GM21423 (cell line): ENCODE measurements around the gene ABCF2.

Experiments used
- ATAC-seq: cut with Tn5 transposase; IDR thresholded peaks from one replicate; pipeline ENCODE4 v1.9.1; 2021; ENCODE audit warnings: mild to moderate bottlenecking, moderate library complexity; ENCODE audit not compliant: unreplicated experiment

ABCF2 gene

DNA sequence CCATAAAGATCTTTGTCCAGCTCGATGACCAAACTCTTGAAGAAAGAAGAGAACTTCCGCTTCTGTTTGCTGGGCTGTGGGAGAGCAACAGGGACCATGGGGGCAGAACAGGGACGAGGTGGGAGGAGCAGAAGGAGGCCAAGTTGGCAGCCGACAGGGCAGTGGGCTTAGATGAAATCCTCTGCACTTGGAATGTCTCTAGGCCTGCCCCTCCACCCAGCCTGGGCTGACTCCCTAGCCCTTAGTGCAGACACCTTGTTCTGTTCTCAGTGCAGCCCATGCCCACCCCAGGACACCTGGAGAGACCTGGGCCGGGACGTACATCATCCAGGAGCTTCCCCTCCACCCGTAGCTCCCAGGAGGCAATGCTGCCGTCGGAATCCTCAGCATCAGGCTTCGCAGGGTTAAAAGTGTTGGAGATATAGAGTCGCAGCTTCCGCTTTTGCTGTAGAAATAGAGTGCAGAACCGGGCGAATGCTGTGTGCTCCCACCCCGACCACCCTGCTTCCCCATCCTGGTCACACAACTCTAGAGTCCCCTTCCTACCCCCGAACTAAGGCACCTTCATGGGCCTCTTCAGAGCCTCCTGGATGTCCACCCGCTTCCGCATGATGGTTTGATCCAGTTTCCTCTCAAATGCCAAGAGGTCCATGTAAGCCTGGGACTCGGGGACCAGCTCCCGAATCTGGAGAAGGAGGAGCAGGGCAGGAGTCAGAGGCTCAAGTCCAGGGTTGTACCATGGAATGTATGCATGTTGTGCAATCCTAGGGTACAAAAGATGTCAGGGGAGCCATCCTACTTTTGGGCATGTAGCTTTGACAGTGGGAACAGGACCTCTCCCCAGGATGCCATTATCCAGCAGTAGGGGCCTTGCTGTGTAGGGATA lies 15.4 kb upstream of the ABCF2 start:
- ATAC-seq = no peak

DNA sequence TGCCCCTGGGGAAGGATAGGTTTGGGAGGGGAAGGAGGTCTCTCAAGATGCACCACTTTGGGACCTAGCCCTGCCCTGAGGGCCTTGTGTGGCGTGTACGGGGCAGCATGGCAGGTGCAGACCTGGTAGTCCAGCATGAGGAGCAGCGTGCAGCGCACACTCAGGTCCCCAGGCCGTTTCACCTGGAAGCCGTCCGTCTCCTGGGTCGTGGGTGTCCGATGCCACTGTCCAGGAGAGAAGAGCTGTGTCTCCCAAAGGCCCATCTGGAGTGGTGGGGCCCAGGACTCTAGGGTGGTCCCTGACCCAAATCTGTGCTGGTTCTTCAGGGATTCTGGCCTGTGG lies 14.7 kb upstream of the ABCF2 start:
- ATAC-seq = no peak

DNA sequence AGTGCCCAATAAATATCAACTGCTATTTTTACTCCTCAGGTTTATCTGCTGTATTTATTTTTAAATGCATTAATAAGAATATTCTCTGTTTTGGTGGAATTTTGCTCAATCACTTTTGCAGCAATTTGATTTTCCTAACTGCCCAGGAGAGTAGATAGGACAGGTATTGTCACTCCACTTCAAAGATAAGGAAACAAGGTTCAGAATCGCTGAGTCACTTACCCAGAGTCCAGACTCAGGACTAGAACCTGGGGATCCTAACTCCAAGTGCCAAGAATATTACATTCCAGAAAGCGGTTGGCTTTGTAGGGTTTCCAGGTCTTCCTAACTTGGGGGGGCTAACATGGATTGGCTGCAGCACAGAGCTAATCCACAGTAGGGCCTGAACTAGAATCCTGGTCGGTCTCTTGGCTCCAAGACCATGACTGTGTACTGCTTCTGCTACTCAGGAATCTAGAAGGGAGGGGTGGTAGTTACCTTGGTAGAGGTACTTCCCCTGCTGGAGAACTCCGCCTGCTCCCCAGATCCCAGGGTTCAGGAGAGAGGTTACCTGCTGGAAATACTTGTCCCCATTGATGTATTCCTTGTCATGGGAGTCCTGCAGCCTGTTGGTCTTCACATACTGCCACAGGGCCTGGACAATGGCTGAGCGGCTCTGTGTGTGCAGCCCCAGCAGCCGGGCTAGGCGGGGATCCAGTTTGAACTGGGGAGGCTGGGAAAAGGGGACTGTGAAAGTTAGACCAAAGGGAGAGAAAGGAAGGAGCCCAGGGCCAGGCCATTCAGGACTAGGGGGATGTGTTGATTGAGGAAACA lies 14.1 kb upstream of the ABCF2 start:
- no peak for ATAC-seq

DNA sequence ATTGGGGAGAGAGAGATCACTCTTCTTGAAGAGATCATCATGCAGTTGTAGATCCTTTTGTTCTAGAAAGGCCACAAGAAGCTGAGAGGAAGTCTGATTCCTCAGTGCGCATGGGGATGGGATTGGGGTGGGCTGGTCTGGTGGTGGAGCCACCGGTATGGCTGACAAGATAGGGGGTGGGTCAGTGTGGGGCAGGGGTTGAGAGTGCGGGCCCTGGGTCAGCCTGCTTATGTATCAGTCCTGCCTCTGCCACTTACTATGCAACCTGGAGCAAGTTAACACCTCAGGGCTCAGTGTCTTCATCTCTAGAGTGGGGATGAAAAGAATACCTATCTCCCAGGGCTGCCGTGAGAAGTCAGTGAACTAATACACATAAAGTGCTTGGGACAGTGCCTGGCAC lies 13.5 kb upstream of the ABCF2 start:
- no peak for ATAC-seq

DNA sequence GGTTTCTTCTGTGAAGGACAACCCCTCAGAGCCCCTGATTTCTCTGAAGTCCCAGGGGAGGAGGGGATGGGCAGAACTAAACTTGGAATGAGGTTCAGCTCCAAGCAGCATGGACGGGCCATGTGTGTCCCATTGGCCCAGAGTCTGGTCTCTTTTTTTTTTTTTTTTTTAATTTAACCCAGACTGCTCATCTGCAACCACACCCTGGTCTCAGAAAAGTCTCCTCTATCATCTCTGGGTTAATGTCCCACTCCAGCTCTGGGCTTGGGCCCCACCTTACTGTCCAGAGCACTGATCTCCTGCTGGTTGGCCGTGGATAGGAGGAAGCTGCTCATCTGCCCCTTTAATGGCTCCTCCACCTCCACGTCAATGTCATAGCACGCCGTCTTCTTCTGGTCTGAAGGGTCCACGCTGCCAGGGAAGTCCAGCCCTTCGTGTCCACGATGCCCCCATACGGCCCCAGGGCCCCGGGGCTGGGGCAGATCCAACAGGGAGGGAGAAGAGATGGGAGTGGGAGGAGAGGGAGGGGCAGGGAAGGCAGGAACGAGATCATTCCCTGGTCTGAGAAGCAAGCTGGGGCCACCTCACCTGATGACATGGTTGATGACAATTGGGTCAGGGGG lies 12.9 kb upstream of the ABCF2 start:
- ATAC-seq = no peak

DNA sequence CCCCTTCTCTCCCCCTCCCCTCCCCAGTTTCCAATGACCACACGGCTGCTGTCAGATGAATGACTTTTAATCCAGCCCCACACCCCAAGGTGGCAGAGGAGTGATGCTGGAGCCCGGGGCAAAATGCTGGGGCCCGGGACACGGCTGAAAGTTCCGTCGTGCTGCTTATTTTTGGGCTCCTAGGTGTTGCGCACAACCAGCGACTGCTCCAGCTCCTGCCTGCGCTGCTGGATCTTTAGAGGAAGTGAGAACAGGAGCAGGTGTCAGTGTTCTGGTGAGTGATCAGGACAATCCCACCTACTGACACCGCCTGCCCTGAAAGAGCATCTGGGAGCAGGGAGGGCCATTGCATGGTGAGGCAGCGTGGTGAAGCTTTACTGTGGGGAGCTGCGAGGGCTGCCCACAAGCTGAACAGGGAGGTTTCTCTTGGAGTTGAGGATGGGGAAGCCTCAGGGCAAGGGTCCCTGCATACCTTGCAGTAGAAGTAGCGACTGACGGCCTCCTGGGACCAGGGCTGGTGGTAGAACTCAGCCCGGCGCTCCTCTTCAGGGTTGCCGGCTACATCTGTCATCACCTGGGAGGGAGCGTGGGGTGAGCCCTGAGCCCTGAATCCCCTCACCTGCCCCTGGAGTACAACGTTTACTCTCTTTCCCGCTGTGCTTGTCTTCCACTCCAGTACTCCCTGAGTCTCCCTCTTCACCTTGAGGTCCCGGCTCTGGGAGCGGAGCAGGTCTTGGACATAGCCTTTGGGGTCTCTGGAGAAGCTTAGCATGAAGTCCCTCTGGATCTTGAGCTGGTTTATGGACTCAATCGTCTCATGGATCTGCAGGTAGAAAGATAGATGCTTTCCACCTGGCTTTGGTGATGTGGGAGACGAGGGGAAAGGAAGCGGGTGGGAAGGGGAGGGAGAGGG lies 12.2 kb upstream of the ABCF2 start:
- no peak for ATAC-seq

DNA sequence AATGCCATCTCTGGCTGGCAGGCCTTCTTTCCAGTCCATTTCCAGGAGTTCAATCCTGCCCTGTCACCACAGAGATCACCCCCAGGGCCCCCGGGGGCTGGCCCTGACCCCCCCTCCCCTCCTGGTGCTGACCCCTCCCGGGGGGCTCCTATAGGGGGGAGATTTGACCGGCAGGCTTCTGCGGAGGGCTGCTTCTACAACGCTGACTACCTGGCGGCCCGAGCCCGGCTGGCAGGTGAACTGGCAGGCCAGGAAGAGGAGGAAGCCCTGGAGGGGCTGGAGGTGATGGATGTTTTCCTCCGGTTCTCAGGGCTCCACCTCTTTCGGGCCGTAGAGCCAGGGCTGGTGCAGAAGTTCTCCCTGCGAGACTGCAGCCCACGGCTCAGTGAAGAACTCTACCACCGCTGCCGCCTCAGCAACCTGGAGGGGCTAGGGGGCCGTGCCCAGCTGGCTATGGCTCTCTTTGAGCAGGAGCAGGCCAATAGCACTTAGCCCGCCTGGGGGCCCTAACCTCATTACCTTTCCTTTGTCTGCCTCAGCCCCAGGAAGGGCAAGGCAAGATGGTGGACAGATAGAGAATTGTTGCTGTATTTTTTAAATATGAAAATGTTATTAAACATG lies 11.3 kb upstream of the ABCF2 start:
- no peak for ATAC-seq

DNA sequence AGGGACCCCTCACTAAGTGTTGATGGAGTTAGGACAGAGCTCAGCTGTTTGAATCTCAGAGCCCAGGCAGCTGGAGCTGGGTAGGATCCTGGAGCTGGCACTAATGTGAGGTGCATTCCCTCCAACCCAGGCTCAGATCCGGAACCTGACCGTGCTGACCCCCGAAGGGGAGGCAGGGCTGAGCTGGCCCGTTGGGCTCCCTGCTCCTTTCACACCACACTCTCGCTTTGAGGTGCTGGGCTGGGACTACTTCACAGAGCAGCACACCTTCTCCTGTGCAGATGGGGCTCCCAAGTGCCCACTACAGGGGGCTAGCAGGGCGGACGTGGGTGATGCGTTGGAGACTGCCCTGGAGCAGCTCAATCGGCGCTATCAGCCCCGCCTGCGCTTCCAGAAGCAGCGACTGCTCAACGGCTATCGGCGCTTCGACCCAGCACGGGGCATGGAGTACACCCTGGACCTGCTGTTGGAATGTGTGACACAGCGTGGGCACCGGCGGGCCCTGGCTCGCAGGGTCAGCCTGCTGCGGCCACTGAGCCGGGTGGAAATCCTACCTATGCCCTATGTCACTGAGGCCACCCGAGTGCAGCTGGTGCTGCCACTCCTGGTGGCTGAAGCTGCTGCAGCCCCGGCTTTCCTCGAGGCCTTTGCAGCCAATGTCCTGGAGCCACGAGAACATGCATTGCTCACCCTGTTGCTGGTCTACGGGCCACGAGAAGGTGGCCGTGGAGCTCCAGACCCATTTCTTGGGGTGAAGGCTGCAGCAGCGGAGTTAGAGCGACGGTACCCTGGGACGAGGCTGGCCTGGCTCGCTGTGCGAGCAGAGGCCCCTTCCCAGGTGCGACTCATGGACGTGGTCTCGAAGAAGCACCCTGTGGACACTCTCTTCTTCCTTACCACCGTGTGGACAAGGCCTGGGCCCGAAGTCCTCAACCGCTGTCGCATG lies 10.5 kb upstream of the ABCF2 start:
- ATAC-seq = no peak

DNA sequence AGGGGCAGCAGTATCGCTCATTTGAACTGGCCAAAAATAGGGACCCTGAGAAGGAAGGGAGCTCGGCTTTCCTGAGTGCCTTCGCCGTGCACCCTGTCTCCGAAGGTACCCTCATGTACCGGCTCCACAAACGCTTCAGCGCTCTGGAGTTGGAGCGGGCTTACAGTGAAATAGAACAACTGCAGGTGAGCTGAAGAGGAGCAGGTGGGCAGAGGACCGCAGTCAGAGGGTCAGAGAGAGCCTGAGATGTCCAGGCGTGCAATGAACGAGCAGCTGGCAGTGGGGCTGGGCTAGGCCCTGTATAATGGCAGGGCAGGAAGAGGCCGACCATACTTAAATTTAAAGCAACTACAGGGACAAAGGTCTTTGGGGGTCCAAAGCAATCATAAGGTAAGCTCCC lies 9.4 kb upstream of the ABCF2 start:
- no peak for ATAC-seq

DNA sequence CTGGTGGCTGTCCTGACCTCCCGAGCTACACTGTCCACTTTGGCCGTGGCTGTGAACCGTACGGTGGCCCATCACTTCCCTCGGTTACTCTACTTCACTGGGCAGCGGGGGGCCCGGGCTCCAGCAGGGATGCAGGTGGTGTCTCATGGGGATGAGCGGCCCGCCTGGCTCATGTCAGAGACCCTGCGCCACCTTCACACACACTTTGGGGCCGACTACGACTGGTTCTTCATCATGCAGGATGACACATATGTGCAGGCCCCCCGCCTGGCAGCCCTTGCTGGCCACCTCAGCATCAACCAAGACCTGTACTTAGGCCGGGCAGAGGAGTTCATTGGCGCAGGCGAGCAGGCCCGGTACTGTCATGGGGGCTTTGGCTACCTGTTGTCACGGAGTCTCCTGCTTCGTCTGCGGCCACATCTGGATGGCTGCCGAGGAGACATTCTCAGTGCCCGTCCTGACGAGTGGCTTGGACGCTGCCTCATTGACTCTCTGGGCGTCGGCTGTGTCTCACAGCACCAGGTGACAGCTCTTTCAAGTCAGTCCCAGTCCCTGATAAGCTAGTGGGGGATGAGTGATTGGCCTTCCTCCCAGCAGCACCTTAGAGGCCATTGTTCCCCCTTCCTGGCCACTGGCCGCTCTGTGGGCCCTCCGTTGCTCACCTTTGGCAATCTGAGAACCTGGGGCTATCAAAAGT lies 8.2 kb upstream of the ABCF2 start:
- ATAC-seq = no peak

DNA sequence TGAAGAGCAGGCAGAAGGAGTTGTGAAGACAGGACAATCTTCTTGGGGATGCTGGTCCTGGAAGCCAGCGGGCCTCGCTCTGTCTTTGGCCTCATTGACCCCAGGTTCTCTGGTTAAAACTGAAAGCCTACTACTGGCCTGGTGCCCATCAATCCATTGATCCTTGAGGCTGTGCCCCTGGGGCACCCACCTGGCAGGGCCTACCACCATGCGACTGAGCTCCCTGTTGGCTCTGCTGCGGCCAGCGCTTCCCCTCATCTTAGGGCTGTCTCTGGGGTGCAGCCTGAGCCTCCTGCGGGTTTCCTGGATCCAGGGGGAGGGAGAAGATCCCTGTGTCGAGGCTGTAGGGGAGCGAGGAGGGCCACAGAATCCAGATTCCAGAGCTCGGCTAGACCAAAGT lies 6.8 kb upstream of the ABCF2 start:
- ATAC-seq = no peak

DNA sequence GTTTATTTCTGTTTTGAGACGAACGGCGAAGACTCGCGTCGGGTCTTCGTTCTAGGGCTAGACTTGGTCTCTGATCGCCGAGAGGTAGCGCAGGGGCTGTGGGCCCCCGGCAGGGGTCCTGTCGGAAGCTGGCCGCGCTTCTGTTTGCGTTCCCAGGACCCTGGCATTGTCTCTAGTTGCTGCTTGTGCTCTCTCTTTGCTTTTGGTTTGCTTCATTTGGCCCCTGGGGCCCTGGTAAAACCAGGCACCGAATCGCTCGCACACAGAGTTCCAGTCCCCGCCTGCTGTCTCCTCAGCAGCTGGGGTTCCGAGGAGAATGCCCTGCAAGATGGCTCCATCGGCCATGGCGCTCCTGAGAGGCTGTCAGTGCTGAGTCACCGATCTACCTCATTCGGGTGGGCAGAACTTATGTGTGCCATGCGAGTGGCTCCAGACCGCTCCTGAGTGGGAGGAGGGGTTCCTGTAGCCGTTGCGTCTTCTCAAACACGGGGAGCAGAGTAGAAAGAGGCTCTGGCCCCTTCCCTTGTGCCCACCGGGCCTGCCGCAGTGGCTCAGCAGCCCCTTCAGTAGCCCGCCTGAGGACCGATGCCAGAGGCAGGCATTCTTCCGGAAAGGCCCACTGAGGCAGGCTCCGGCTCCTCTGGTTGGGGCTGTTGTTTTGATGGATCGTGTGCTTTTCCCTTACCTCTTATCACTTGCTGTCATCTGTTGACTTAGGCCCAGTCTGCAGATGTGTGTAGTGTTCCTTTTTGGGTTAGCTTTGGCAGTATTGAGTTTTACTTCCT lies 6.1 kb upstream of the ABCF2 start:
- ATAC-seq = peak; percentile 20

DNA sequence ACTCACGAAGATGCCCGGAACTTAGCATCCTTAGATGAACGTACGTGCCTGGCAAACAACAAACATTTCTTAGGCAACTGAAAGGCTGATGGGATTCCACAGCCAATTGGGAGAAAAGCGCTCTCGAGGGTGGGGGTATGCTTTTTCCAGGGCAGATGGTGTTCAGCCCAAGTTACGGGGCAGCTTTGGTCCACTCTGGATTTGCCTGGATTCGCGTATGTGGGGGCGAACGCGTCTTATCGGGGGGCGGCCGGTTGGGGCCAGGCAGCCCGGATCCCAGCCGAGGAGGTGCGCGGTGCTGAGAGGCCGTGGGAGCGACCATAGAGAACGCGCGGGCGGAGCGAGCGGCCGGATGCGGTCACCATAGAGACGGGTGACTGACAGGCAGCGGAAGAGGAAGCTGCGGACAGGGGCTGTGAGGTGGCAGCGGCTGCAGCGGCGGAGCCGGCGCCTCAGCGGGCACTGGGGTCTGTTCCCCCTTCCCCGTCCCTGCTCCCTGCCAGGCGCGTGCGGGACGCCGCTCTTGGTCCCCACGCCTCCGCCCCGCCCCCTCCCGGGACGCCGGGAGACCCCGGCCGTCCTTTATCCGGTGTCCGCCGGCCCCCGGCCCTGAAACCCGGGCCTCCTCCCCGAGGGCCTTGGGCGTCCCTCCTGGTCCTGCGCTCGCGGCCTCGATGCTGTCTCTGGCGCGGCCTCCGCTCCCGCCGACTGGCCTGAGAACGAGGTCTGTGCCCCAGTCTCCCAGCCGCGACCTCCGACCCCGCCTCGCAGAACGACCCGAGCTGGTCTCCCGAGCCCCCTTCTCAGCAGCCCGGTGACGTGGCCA lies 5.3 kb upstream of the ABCF2 start, which contains the start of gene CHPF2:
Gene CHPF2 (plus strand): TSS at position 393 of the 826 bp plus-strand sequence. CDS start 1,529 bp downstream, outside the sequence.
- peak; percentile 96 for ATAC-seq

DNA sequence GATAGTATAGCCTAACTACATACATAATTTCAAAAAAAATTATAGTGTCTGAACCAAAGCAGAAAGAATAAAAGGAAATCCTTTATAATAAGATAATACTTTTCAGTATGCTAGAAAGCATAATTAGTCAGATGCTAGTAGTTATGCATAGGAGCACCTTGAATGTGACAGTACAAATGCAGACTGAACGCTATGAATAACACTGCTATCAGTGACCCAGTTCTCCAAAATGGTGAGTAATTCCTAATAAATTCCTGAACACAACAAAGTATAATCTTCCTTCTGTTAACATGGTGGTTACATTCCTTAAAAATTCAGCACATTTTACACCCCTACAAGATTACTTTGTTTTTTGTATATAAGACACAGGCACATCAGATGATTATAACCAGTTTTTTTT lies 4.1 kb upstream of the ABCF2 start:
- ATAC-seq = no peak

DNA sequence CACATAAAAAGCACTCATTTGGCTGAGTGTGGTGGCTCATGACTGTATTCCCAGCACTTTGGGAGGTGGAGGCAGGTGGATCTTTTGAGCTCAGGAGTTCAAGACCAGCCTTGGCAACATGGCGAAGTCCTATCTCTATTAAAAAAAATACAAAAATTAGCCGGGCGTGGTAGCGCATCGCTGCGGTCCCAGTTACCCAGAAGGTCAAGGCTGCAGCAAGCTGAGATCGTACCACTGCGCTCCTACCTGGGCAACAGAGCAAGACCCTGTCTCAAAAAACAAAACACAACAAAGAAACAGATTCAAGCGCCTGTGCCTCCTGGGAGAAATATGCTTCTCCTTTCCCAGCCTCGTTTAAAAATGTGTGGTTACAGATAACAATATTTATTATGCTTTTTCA lies 2.2 kb upstream of the ABCF2 start:
- ATAC-seq = no peak

DNA sequence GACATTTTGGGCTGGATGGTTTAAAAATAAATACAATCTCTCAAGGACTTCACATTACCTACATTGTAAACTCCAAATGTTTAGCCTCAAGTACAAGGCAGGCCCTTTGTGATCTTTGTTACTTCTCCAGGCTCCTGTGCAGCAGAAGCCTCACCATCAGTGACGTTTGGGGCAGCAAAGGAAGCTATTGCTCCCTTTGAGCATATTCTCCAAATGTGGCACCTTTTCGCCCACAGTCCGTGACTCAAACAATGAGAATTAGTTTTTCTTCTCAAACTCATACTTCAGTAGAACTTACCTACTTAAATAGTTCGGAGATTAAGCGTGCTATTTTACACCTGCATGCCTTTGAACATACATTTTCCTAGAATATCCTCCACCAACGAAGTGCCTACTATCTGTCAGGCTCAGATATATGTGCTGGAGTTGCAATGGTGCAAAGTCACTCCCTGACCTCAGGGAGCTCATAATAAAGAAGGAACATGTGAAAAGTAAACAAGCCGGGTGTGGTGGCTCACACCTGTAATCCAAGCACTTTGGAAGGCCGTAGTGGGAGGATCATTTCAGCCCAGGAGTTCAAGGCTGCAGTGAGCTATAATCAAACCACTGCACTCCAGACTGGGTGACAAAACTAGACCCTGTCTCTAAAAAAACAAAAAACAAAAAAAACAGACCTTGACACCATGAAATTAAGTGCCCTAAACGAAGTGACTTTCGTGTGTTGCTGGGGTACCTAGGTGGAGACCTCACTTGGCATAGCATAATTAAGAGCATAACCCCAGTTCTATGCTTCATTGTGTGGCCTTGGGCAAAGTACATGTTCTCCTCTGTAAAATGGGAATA lies 1.2 kb upstream of the ABCF2 start:
- ATAC-seq = no peak
